AG09309 (cell line): ENCODE results near the gene ADAM19.

Experiments
- DNase-seq: peaks from one replicate; pipeline ENCODE4 v3.0.0-alpha.2; 2010; ENCODE audit warnings: low read depth
- H3K4me3 ChIP-seq: 2 replicates; pipeline ENCODE4 v1.5.1; 2011; ENCODE audit warnings: mild to moderate bottlenecking, low read depth, low read length, moderate library complexity; ENCODE audit not compliant: control insufficient read depth
- CTCF ChIP-seq: IDR thresholded peaks from 2 replicates; pipeline ENCODE4 v1.5.1; 2011; ENCODE audit warnings: mild to moderate bottlenecking, low read depth, low read length, inconsistent platforms; ENCODE audit not compliant: insufficient read depth, control insufficient read depth; ENCODE audit errors: missing control alignments

The ADAM19 gene

GRCh38 chr5:157582731-157583620 lies 7.4 kb upstream of the ADAM19 start:
- DNase-seq: no peak
- TF ChIP-seq CTCF: no peak

DNA sequence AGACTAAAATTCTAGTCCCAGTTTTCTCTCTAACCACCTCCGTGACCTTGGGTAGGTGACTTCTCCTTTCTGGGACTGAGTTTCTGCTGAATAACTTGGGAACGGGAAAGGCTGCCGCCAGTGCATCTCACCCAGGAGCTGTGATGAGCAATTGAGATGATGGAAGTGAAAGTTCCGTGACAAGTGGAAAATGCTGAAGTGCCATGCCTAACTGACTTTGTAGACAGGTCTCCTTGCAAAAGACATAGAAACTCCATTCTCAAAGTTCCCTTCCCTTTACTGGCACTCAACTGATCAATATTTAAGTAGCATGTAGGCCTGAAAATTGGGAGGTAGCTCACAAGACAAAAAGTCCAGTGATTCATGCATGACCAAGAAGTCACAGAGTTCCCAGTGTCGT lies 6.3 kb upstream of the ADAM19 start:
- no peak for TF ChIP-seq CTCF
- no peak for DNase-seq
- H3K4me3 ChIP-seq: no peak overlapping the region

More at GRCh38 chr5:157582731-157583620, 7.4 kb upstream of the ADAM19 start:
- H3K4me3 ChIP-seq: no peak overlapping the region

- H3K4me3 ChIP-seq: no peak overlapping the region
- no peak for TF ChIP-seq CTCF
- no peak for DNase-seq
Measured at GRCh38 chr5:157578079-157578780, 2.7 kb upstream of the ADAM19 start.

GRCh38 chr5:157576678-157577077 lies 1.1 kb upstream of the ADAM19 start:
- DNase-seq: no peak
- no peak overlapping the region for H3K4me3 ChIP-seq
- no peak for TF ChIP-seq CTCF

- no peak for TF ChIP-seq CTCF
- no peak for DNase-seq
- H3K4me3 ChIP-seq: peak overlapping the region; percentile 89
Measured at GRCh38 chr5:157574456-157575380, 857 bp downstream of the ADAM19 start.

- TF ChIP-seq CTCF: no peak
- no peak overlapping the region for H3K4me3 ChIP-seq
- DNase-seq: no peak
Measured at GRCh38 chr5:157571357-157571827, 4.2 kb downstream of the ADAM19 start.
